ENCODE data around the gene MYOM3. TPM values are rescaled to one million over a fixed set of nuclear protein-coding genes. Genes with fewer than 3 reads are reported as not detected.

The MYOM3 gene
- polyA plus RNA-seq, 1 donor from 2014 or later: not detected

DNA sequence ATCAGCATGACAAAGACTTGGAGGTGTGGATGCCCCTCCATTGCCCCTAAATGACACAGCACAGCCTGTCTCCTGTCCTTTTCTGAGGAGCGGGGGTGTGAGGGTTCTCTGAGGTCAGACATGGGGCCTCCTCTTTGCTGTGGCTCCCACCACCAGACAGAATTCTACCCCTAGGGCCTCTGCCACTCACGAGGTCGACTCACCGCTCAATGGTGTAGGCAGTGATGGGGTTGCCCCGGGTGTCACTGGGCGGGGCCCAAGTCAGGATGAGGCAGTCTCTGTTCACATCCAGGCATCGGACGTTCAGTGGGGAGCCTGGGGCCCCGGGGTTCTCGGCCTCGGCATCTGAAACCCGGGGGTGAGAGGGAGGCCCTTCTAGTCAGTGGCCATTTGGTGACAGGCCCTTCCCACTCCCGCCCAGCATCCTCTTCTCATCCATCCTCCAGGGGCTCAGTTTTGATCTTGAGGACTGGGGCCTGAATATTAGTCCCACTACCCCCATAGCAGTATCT lies 19.9 kb downstream of the MYOM3 start:
- Histone ChIP-seq H3K4me2 (ENCODE audit: low read length) (no peak overlapping the region), H4K20me1 (ENCODE audit: insufficient read depth) (no peaks in the 10 kb centered on the region), H3F3A (ENCODE audit: insufficient read depth, low read length, poor library complexity, severe bottlenecking) (no peaks in the 10 kb centered on the region), H3K27me3 (ENCODE audit: insufficient read depth, low read depth, low read length) (no peaks in the 10 kb centered on the region), H3K4me3 (ENCODE audit: low read length) (no peak overlapping the region), H3K9me2 (ENCODE audit: insufficient read depth, low read length) (no peaks in the 10 kb centered on the region), H3K9ac (ENCODE audit: low read length) (no peak overlapping the region), H3K36me3 (ENCODE audit: insufficient read depth, low read length) (no peaks in the 10 kb centered on the region), H2AFZ (ENCODE audit: low read depth, low read length) (no peak overlapping the region), H3K9me3 (ENCODE audit: low read length) (no peaks in the 10 kb centered on the region), H3K27ac (ENCODE audit: low read length) (no peak overlapping the region), H3K79me2 (replicated peaks; ENCODE audit: insufficient read depth, low read length) (no peaks in the 10 kb centered on the region)
- TF ChIP-seq, protein P1, sequence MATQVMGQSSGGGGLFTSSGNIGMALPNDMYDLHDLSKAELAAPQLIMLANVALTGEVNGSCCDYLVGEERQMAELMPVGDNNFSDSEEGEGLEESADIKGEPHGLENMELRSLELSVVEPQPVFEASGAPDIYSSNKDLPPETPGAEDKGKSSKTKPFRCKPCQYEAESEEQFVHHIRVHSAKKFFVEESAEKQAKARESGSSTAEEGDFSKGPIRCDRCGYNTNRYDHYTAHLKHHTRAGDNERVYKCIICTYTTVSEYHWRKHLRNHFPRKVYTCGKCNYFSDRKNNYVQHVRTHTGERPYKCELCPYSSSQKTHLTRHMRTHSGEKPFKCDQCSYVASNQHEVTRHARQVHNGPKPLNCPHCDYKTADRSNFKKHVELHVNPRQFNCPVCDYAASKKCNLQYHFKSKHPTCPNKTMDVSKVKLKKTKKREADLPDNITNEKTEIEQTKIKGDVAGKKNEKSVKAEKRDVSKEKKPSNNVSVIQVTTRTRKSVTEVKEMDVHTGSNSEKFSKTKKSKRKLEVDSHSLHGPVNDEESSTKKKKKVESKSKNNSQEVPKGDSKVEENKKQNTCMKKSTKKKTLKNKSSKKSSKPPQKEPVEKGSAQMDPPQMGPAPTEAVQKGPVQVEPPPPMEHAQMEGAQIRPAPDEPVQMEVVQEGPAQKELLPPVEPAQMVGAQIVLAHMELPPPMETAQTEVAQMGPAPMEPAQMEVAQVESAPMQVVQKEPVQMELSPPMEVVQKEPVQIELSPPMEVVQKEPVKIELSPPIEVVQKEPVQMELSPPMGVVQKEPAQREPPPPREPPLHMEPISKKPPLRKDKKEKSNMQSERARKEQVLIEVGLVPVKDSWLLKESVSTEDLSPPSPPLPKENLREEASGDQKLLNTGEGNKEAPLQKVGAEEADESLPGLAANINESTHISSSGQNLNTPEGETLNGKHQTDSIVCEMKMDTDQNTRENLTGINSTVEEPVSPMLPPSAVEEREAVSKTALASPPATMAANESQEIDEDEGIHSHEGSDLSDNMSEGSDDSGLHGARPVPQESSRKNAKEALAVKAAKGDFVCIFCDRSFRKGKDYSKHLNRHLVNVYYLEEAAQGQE (IDR thresholded peaks at IDR 0.05; ENCODE audit: borderline replicate concordance): no peak
- TF ChIP-seq SMC3 (conservative IDR thresholded peaks at IDR 0.05; ENCODE audit: poor library complexity) (no peak), TAF1 (IDR thresholded peaks at IDR 0.05; ENCODE audit: low read depth) (no peak), MXI1 (conservative IDR thresholded peaks at IDR 0.05; ENCODE audit: poor library complexity, severe bottlenecking) (no peak), POLR2AphosphoS5 (IDR thresholded peaks at IDR 0.05) (no peak), EP300 (conservative IDR thresholded peaks at IDR 0.05; ENCODE audit: poor library complexity, severe bottlenecking) (no peak), EZH2 (IDR thresholded peaks at IDR 0.05; ENCODE audit: borderline replicate concordance, insufficient read depth, low read length, poor library complexity, severe bottlenecking) (no peak), RAD21 (conservative IDR thresholded peaks at IDR 0.05) (no peak)
- TF ChIP-seq, protein P2, sequence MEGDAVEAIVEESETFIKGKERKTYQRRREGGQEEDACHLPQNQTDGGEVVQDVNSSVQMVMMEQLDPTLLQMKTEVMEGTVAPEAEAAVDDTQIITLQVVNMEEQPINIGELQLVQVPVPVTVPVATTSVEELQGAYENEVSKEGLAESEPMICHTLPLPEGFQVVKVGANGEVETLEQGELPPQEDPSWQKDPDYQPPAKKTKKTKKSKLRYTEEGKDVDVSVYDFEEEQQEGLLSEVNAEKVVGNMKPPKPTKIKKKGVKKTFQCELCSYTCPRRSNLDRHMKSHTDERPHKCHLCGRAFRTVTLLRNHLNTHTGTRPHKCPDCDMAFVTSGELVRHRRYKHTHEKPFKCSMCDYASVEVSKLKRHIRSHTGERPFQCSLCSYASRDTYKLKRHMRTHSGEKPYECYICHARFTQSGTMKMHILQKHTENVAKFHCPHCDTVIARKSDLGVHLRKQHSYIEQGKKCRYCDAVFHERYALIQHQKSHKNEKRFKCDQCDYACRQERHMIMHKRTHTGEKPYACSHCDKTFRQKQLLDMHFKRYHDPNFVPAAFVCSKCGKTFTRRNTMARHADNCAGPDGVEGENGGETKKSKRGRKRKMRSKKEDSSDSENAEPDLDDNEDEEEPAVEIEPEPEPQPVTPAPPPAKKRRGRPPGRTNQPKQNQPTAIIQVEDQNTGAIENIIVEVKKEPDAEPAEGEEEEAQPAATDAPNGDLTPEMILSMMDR (IDR thresholded peaks at IDR 0.05; ENCODE audit: poor library complexity, severe bottlenecking): no peak

DNA sequence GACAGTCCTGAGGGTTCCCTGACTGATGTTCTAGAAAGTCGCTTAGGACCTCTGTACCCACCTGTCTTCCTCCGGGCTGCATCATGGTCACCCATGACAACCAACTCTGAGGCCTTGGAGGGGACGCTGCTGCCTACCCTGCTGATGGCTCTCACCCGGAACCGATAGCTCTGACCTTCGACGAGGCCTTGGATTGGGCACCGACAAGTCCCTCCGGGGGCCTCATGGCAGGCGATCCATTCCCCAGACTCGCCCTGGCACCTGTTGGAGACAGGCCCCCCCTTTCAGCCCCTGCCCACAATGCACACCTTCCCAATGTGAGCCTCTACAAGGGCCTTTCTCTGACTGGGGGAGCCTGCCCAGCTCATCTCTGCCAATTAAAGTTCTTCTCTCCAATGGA lies 21.2 kb downstream of the MYOM3 start:
- H3K27ac ChIP-seq (ENCODE audit: low read length): no peak overlapping the region
- no peaks in the 10 kb centered on the region for H3F3A ChIP-seq (ENCODE audit: insufficient read depth, low read length, poor library complexity, severe bottlenecking)
- H3K9me2 ChIP-seq (ENCODE audit: insufficient read depth, low read length): no peaks in the 10 kb centered on the region
- H3K36me3 ChIP-seq (ENCODE audit: insufficient read depth, low read length): no peaks in the 10 kb centered on the region
- no peak overlapping the region for H3K4me2 ChIP-seq (ENCODE audit: low read length)
- H3K27me3 ChIP-seq (ENCODE audit: insufficient read depth, low read depth, low read length): no peaks in the 10 kb centered on the region
- H3K4me3 ChIP-seq (ENCODE audit: low read length): no peak overlapping the region
- H4K20me1 ChIP-seq (ENCODE audit: insufficient read depth): no peaks in the 10 kb centered on the region
- no peaks in the 10 kb centered on the region for H3K79me2 ChIP-seq (replicated peaks; ENCODE audit: insufficient read depth, low read length)
- H2AFZ ChIP-seq (ENCODE audit: low read depth, low read length): no peak overlapping the region
- no peaks in the 10 kb centered on the region for H3K9me3 ChIP-seq (ENCODE audit: low read length)
- no peak for TF ChIP-seq EP300 (conservative IDR thresholded peaks at IDR 0.05; ENCODE audit: poor library complexity, severe bottlenecking)
- TF ChIP-seq SMC3 (conservative IDR thresholded peaks at IDR 0.05; ENCODE audit: poor library complexity): no peak
- H3K9ac ChIP-seq (ENCODE audit: low read length): no peak overlapping the region

All from neural cell (in vitro differentiated cells).